ENCODE results near the gene CNRIP1.

The CNRIP1 gene

GRCh38 chr2:68319398-68320117, at the start of gene CNRIP1:
CNRIP1 (minus strand) TSS chr2:68319949; CDS start chr2:68319400, 549 bp downstream.
- peaks cover 15% of the 10 kb centered on the region for H3K4me1 Mint-ChIP-seq
- H3K9me3 Mint-ChIP-seq: no peaks in the 10 kb centered on the region
- H3K36me3 Mint-ChIP-seq (ENCODE audit: low read depth): peaks cover 18% of the 10 kb centered on the region
- H3K27me3 Mint-ChIP-seq (ENCODE audit: low read depth): peaks cover 32% of the 10 kb centered on the region
- no peak for TF ChIP-seq CTCF (IDR thresholded peaks at IDR 0.05; ENCODE audit: unreplicated experiment in 3 of 3)
- peak within 1 kb of the TSS; percentile 88 to 94 (median 91) for H3K4me3 Mint-ChIP-seq
- peak within 1 kb of the TSS; percentile 91 to 98 (median 95) for H3K27ac Mint-ChIP-seq

- H3K4me3 Mint-ChIP-seq: no peak overlapping the region
- TF ChIP-seq CTCF (IDR thresholded peaks at IDR 0.05; ENCODE audit: unreplicated experiment in 3 of 3): no peak
- no peaks in the 10 kb centered on the region for H3K36me3 Mint-ChIP-seq (ENCODE audit: low read depth)
- no peak overlapping the region for H3K27ac Mint-ChIP-seq
- H3K9me3 Mint-ChIP-seq: no peaks in the 10 kb centered on the region
- peaks cover 12% of the 10 kb centered on the region for H3K27me3 Mint-ChIP-seq (ENCODE audit: low read depth)
- peaks cover 5% of the 10 kb centered on the region for H3K4me1 Mint-ChIP-seq
Measured at GRCh38 chr2:68369337-68369734, 49.6 kb upstream of the CNRIP1 start.

GRCh38 chr2:68368654-68369336, 49.0 kb upstream of the CNRIP1 start:
- Mint-ChIP-seq H3K36me3 (ENCODE audit: low read depth) (no peaks in the 10 kb centered on the region), H3K9me3 (no peaks in the 10 kb centered on the region), H3K4me1 (peaks cover 5% of the 10 kb centered on the region), H3K4me3 (no peak overlapping the region), H3K27me3 (ENCODE audit: low read depth) (peaks cover 12% of the 10 kb centered on the region), H3K27ac (peak overlapping the region; percentile 4 to 26 (median 18))
- TF ChIP-seq CTCF (IDR thresholded peaks at IDR 0.05; ENCODE audit: unreplicated experiment in 3 of 3): no peak

- peak overlapping the region in 2 of 3 experiments; percentile 18 to 26 for H3K27ac Mint-ChIP-seq
- no peaks in the 10 kb centered on the region for H3K9me3 Mint-ChIP-seq
- peaks cover 5% of the 10 kb centered on the region for H3K4me1 Mint-ChIP-seq
- no peaks in the 10 kb centered on the region for H3K36me3 Mint-ChIP-seq (ENCODE audit: low read depth)
- TF ChIP-seq CTCF (IDR thresholded peaks at IDR 0.05; ENCODE audit: unreplicated experiment in 3 of 3): no peak
- no peak overlapping the region for H3K4me3 Mint-ChIP-seq
- peaks cover 12% of the 10 kb centered on the region for H3K27me3 Mint-ChIP-seq (ENCODE audit: low read depth)
Measured at GRCh38 chr2:68367953-68368653, 48.4 kb upstream of the CNRIP1 start.

- Mint-ChIP-seq H3K27me3 (ENCODE audit: low read depth) (peaks cover 12% of the 10 kb centered on the region), H3K9me3 (peaks cover 2% of the 10 kb centered on the region), H3K27ac (no peak overlapping the region), H3K36me3 (ENCODE audit: low read depth) (no peaks in the 10 kb centered on the region), H3K4me3 (no peak overlapping the region), H3K4me1 (peaks cover 5% of the 10 kb centered on the region)
- TF ChIP-seq CTCF (IDR thresholded peaks at IDR 0.05; ENCODE audit: unreplicated experiment in 3 of 3): no peak
Measured at GRCh38 chr2:68366083-68366560, 46.4 kb upstream of the CNRIP1 start.

Measured in nephron (organoid).